Inferior parietal cortex (tissue), 1 donor: ENCODE data around the gene PDZK1IP1.
"Not testable (repeated sequence)": the region's sequence is repeated elsewhere in the genome, so short reads cannot be mapped to it uniquely, and the experiment has no call there.

Experiments
- DNase-seq: peaks from one replicate; pipeline ENCODE4 v3.0.0-alpha.2; 2016; ENCODE audit errors: extremely low spot score

Gene PDZK1IP1

DNA sequence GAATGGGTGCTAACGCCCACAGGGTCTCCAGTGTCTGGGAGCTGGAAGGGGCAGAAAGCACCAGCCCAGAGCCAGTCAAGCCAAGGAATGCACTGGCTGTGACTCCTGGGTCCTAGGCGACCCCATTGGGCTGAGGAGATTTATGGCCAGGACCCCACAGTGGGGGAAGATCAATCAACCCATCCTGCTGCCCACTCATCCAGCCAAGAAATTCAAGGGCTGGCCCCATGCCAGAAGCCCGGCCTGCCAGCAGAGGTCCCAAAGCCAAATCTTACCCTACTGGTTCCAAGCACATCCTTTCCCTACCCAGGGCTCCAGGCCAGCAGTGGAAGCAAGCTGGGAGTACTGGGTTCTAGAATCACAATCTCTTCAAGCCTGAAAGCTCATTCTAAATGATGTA is 6.8 kb upstream of the PDZK1IP1 start:
- DNase-seq, result no peak

DNA sequence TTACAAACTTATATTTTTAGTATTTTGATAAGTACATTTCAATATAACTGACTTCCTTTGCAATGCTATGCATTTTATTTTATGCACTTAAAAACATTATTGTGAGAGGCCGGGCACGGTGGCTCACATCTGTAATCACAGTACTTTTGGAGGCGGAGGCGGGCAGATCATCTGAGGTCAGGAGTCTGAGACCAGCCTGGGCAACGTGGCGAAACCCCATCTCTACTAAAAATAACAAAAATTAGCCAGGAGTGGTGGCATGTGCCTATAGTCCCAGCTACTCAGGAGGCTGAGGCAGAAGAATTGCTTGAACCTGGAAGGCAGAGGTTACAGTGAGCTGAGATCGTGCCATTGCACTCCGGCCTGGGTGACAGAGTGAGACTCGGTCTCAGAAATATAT is 6.1 kb upstream of the PDZK1IP1 start:
- not testable (repeated sequence) for DNase-seq

DNA sequence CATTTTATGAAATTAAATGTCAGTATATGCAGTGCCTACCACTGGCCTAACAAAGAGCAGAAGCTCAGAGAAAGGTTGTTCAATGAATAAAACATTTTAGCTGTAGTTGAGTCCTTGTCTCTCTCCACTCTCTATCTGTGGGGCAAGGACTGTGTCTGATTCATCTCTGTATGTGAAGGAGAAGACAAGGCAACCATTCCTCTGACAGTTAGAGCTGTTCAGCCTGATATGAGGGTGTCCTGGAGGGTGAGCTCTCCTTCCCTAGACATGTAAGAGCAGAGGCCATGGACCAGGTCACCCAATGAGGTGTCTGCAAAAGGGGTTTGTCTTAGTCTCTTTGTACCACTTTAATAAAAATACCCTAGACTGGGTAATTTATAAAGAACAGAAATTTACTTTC is 4.5 kb upstream of the PDZK1IP1 start:
- DNase-seq, result no peak

DNA sequence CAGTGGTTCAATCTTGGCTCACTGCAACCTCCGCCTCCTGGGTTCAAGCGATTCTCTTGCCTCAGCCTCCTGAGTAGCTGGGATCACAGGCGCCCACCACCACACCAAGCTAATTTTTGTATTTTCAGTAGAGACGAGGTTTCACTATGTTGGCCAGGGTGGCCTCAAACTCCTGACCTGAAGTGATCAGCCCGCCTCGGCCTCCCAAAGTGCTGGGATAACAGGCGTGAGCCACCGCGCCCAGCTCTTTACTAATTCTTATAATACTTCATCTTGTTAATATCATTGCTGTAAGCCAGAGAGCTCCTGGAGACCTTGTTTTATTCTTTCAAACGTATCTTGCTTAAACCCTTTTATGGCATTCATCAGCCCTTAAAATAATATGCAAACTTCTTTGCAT is 3.7 kb upstream of the PDZK1IP1 start:
- DNase-seq, result not testable (repeated sequence)

DNA sequence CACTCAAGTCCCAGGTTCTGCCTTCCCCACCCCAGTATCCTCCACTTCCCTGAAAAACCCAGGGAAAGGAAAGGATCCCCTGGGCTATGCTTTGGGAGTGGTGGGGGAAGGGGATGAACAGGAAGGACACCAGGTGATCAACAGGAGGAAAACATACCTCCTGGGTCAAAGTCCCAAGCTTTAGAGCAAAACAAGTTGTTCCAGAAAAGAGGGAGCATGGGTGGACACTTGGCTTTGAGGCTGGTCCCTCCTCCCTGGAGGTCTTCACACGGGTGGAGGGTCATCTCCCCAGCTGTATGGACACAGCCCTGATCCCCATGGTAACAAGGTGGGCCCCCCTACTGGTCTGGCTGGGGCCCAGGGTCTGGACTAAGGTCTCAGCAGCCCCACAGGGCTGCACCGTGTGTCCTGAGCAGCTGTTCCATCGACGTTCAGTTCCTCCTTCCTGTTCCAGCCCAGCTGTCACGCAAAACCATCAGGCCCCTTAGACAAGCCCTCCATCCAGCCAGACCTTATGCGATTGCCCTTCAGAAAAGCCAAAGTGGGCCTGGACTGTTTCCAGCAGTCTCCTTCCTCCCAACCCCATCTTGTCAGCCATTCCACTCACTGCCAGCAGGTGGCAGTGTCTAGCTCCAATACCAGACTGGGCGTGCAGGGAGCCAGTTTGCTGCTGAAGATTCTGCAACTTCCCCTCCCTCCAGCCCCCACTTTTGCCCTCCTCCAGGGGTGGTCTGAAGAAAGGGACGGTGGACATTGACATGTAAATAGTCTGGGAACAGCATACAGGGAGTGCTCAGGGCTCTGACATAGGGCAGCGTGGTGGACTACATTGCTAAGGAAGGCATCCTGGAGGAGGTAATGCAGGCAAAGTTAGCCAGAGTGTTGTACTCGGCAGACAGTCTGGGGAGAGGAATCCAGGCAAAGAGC is 2.9 kb upstream of the PDZK1IP1 start:
- peak; percentile 82 for DNase-seq

- no peak for DNase-seq
These were observed 2.2 kb upstream of the PDZK1IP1 start for GRCh38 chr1:47191940-47192457.

DNA sequence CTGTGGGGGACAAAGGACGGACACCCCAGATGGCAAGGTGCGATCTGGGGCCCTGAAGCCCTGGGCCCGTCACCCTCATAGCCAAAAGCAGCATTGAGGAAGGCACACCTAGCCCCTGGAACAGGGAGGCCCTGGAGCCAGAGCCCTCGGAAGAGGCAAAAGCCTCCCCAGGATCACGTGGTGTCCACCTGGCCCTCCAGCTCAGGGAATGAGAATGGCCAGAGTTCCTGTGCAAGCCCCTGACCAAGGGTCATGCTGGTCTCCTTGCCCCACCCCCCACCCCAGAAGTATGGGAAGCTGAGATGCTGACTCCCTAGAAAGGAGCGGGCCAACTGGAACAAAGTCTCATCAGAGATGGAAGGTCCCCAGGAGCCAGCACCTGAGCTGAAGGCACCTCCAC is 1.0 kb upstream of the PDZK1IP1 start:
- DNase-seq, result no peak

GRCh38 chr1:47190509-47190855 is 646 bp upstream of the PDZK1IP1 start:
- DNase-seq, result no peak

DNA sequence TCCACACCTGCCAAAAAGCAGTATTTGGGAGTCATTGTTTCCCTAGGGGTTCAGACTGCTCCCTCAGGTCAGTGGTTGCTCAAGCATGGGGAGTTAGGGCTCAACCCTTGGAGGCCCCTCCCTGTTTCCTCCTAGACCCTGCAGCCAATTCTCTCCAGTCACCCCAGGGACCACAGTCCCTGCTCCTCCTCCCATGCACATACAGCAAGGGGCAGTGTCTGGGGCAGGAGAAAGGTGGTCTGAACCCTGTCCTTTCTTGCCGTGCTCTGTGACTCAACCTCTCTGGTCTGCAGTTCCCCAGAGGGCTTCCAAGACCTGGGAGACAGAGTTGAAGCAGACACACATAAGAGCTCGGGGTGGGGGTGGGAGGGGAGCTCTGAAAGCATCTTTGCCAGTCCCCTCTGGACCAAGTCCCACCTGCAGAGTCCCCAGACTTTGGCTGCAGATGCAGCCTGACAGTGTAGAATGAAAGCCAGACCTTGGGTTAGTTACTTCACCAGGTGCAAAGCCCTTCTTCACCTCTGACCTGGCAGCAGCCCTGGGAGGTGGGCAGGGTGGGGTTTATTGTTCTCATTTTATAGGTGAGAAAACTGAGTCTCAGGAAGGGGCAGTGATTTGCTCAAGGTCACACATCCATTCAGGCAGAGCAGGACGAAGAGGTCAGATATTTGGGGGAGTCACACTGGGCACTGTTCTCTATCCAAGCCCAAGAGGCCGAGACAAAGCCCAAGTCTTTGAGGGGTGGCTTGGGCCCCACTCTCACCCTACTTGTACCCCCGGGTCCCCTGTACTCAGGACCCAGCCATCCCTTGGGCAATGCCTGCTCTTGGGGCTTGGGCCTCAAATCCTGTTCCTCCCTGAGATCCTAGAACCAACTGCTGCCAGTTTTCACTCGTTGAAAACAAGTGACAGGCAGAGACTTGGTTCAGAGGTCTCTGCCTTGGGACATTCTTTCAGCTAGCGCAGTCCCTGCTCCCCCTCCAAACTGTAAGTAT is 748 bp downstream of the PDZK1IP1 start:
- DNase-seq, result no peak

DNA sequence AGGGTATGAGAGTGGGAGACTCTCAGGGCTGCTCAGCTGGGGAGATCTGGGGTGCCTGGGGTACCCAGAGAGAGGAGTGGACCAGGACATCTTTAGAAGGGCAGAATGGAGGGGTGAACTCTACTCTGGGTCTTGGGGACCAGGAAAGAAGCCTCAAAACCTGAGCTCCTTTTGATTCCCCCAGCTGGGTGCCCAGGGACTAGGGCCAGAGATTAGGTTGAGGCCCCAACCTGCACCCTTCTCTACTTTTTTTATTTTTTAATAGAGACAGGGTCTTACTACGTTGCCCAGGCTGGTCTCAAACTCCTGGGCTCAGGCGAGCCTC is 1.9 kb downstream of the PDZK1IP1 start:
- no peak for DNase-seq

DNA sequence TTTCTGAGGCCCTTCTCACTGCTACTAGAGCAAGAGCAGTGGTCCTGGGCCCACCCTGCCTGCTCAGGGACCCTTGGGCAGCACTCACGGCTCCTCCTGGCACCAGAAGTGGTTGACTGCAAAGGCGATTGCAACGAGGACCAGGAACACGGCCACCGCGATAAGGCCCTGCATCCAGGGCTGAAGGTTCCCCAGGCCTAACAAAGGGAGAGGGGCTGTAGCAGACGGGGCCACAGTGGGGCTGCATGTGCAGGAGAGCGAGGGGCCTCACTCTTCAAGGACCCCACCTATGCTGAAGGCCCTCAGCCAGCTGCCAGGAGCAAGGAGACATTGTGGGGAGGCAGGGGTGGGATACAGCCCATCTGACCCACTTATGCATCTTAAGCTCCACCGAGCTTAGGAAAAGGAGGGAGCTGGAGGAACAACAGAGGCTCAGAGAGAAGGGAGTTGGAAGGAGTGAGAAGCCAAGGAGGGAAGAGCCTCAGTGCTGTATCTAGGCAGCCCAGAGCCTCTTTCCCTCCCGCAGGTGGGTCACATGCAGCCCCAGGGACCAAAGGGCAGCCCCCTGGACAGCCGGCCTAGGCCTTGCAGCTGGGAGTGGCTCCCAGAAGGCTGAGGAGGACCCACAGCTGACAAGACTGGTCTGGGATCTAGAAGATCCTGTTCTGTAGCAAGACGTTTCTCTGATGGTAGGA is 2.5 kb downstream of the PDZK1IP1 start:
- no peak for DNase-seq

GRCh38 chr1:47186267-47187185 is 3.3 kb downstream of the PDZK1IP1 start:
- DNase-seq, result no peak

DNA sequence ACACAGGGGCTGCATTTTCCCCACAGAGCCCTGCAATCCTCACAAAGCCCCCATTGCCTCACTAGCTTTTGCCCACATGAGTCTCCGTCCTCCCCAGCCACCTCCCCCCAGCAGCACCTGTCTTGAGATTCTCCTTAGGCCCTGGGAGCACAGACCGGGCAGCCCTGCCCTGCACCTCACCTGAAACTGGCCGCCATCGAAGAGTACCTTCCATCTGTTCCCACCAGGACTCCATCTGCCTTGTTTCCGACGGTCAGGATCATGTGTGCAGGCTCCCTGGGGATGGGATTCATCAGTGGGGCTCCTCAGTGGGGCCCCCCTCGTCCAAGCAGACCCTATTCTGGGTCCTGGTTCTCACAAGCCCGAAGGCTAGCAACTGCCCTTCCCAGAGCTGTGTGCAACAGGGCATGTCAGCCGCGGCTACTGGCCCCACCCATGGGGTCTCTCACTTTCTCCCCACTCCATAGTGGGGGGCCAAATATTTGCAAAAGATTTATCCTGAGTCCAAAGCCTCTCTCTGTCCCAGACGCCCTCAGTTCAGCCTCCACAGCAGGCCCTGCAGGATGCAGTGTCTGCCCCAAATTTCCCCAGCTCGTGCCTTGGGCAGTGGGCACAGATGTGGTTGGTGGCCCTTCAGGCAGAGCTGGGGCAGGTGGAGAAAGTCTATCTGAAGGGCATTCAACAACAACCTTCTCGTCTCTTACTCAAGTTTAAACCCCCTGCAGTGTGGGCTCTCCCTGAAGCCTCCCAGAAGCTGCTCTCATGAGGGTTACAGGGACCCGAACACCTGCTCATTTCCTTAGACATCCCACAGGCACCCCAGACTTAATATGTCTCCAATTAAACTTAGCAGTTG is 4.8 kb downstream of the PDZK1IP1 start:
- no peak for DNase-seq

GRCh38 chr1:47184090-47184821 is 5.6 kb downstream of the PDZK1IP1 start:
- DNase-seq, result no peak

- DNase-seq, result no peak
These were observed 6.3 kb downstream of the PDZK1IP1 start for GRCh38 chr1:47183308-47184089.

DNA sequence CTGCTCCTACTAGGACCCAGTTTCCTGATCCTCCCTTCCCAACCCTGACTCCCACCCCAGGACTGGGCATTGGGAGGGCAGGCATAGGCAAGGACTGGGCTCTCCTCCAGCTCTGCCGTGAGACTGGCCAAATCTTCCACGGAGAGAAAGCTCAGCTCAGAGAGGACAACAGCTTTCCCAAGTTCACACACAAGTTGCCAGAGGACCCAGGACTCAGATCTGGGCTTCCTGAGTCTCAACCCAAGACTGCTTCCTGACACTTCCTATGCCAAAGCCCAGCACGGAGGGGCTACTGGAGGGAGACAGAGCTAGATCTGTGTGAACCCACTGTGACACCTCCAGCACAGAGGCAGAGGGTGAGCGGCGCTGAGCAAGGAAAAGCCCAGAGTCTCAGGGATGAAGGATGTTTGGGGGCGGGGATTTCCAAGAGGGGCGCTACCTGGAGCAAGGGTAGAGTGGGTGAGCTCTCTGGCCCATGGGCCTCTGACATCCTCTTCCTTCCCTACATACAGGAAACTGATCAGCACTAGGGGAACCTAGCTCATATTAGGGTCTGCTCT is 7.1 kb downstream of the PDZK1IP1 start:
- DNase-seq, result no peak

- DNase-seq, result no peak
These were observed 7.7 kb downstream of the PDZK1IP1 start for GRCh38 chr1:47181955-47182675.
